ENCODE data around the gene ASB18. TPM values are rescaled to one million over a fixed set of nuclear protein-coding genes. Genes with fewer than 3 reads are reported as not detected.

The ASB18 gene
- total and polyA plus RNA-seq, 10 of the 15 experiments (the other 5 are each of a cell fraction or from before 2014, with no cell fraction given) = not detected

GRCh38 chr2:236171181-236171679 is 93.0 kb downstream of the ASB18 start:
- no peak overlapping the region for H2AFZ ChIP-seq (ENCODE audit: control insufficient read depth, low read depth, low read length)
- H3K27ac ChIP-seq (ENCODE audit: control insufficient read depth, insufficient read depth) = no peak overlapping the region
- no peak overlapping the region for H3K9ac ChIP-seq (ENCODE audit: control insufficient read depth, insufficient read depth, low read length)
- no peak overlapping the region for H3K4me3 ChIP-seq
- BruUV-seq (replicated peaks) = no TSS peak
- ChIA-PET RAD21 (ENCODE audit: unreplicated experiment) (no interaction called here), POLR2A (no interaction called here), CTCF (interaction anchor here (0.6 to 2.4 kb wide), 3 partner anchors 10 to 392 kb away, joined by 3 to 13 read pairs (median 4); no protein-coding TSS in a partner anchor), SMC1A (ENCODE audit: uncharacterized antibody, unreplicated experiment) (no interaction called here)
- H3K27me3 ChIP-seq (replicated peaks in 1 of 2; ENCODE audit: control insufficient read depth in 2 of 2, insufficient read depth in 2 of 2, low read length in 1 of 2) = peaks cover 4 to 12% of the 10 kb centered on the region in 2 experiments
- H3K79me2 ChIP-seq (ENCODE audit: control insufficient read depth, insufficient read depth, low read length) = no peaks in the 10 kb centered on the region
- H3K9me3 ChIP-seq (replicated peaks; ENCODE audit: control insufficient read depth, insufficient read depth, low read length) = peaks cover 2% of the 10 kb centered on the region; the same call in 2 of the 3 replicates
- no peak for DNase-seq (ENCODE audit: low read depth, low spot score)
- FAIRE-seq = no peak
- no peaks in the 10 kb centered on the region for H3K36me3 ChIP-seq (ENCODE audit: control insufficient read depth in 2 of 2, insufficient read depth in 2 of 2, low read length in 1 of 2)
- no peak for ATAC-seq
- no peaks in the 10 kb centered on the region for H4K20me1 ChIP-seq (ENCODE audit: control insufficient read depth, insufficient read depth)
- H3K4me2 ChIP-seq (ENCODE audit: control insufficient read depth, insufficient read depth) = no peak overlapping the region
- WGBS (ENCODE audit: insufficient coverage, insufficient replicate concordance, low lambda C conversion rate, missing lambda C conversion rate) = 13% methylated on average over 27 of the region's 27 CpGs
- intact Hi-C loops (cut with micrococcal nuclease; ENCODE audit: unreplicated experiment) = no loop called here
- in situ Hi-C loops (cut with MboI) = no loop called here
- no peaks in the 10 kb centered on the region for H3K4me1 ChIP-seq (ENCODE audit: control insufficient read depth, insufficient read depth, low read length)
- TF ChIP-seq ZBTB11 (CRISPR knock-in tag; IDR thresholded peaks at IDR 0.05) (no peak), SMAD1 (IDR thresholded peaks at IDR 0.05; ENCODE audit: low read depth, partially characterized antibody) (no peak), RFX5 (IDR thresholded peaks at IDR 0.05; ENCODE audit: low read depth, low read length) (no peak), SPI1 (IDR thresholded peaks at IDR 0.05; ENCODE audit: borderline replicate concordance, insufficient read depth, low read depth, low read length) (no peak), ZNF622 (IDR thresholded peaks at IDR 0.05) (no peak), PML (IDR thresholded peaks at IDR 0.05; ENCODE audit: low read length) (no peak), PAX5 (IDR thresholded peaks at IDR 0.05; ENCODE audit: borderline replicate concordance, low read depth, low read length) (no peak), MXI1 (IDR thresholded peaks at IDR 0.05; ENCODE audit: low read depth, low read length) (no peak), CEBPZ (IDR thresholded peaks at IDR 0.05; ENCODE audit: low read depth, low read length) (no peak), MEF2A (IDR thresholded peaks at IDR 0.05; ENCODE audit: insufficient read depth, low read depth, low read length) (no peak), WRNIP1 (IDR thresholded peaks at IDR 0.05; ENCODE audit: borderline replicate concordance, low read depth, low read length) (no peak), KLF5 (IDR thresholded peaks at IDR 0.05; ENCODE audit: partially characterized antibody) (no peak), TAF1 (IDR thresholded peaks at IDR 0.05; ENCODE audit: borderline replicate concordance, low read depth, low read length) (no peak), CBFB (IDR thresholded peaks at IDR 0.05; ENCODE audit: low read depth) (no peak), CREM (IDR thresholded peaks at IDR 0.05; ENCODE audit: low read depth) (no peak), PBX3 (IDR thresholded peaks at IDR 0.05; ENCODE audit: insufficient replicate concordance, low read depth, low read length) (no peak)

Data from GM12878 (cell line).